A549 treated with AZD9567 at 1 μM for 4 hours (cell line): ENCODE measurements around the gene ANKRD50. TPM values are rescaled to one million over a fixed set of nuclear protein-coding genes. Genes with fewer than 3 reads are reported as not detected.

ENCODE experiments used
- total RNA-seq: library from RNA; stranded (reverse); fragments of 200-300 nt; extraction: Qiagen RNA extraction; gene quantifications from 5 replicates; pipeline ENCODE4 v1.2.3, GENCODE V29; 2022; ENCODE audit not compliant: insufficient read depth

Gene ANKRD50, protein sequence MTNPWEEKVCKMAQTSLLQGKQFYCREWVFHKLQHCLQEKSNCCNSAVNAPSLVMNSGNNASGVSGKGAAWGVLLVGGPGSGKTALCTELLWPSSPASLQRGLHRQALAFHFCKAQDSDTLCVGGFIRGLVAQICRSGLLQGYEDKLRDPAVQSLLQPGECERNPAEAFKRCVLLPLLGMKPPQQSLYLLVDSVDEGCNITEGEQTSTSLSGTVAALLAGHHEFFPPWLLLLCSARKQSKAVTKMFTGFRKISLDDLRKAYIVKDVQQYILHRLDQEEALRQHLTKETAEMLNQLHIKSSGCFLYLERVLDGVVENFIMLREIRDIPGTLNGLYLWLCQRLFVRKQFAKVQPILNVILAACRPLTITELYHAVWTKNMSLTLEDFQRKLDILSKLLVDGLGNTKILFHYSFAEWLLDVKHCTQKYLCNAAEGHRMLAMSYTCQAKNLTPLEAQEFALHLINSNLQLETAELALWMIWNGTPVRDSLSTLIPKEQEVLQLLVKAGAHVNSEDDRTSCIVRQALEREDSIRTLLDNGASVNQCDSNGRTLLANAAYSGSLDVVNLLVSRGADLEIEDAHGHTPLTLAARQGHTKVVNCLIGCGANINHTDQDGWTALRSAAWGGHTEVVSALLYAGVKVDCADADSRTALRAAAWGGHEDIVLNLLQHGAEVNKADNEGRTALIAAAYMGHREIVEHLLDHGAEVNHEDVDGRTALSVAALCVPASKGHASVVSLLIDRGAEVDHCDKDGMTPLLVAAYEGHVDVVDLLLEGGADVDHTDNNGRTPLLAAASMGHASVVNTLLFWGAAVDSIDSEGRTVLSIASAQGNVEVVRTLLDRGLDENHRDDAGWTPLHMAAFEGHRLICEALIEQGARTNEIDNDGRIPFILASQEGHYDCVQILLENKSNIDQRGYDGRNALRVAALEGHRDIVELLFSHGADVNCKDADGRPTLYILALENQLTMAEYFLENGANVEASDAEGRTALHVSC (N-terminal part only)
- total RNA-seq: 4.2 to 7.5 TPM (median 5.7 TPM) in 5 replicates

DNA sequence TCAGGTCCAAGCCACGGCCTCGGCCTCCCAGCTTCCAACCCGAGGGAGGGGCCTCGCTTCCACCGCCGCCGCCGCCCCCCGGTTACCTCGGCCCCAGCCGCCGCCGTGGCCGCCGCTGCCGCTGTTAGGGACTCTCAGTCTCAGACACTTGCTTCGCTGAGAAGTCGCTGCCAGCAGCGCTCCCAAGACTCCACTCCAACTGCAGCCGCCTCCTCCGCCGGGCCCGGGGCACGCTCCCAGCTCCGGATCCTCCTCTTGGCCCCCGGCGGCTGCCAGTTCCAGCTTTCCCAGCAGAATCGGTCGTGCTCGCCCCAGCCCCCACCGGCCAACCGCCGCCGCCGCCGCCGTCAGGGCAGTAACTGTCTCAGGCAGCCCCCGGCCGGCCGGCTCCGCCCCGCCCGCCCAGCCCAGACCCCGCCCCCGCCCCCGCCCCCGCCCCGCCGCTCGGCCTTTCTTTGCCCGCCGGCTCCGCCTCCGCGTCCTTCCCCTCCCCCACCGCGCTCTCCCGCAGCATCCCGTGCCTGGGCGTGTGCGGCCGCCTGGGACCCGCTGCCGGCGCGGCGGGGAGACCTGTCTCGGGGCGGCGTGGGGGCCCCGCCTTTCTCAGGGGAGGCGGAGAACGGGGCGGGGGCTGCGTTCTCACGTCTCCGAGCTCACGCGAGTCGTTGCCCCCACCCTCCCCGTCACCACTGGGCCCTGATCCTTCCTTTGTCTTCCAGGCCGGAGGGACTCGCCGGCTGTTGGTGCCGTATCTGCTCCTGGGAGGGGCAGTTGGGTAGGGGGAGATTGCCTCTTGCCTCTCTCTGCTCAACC is at the start of gene ANKRD50:
Gene ANKRD50 (minus strand): TSS at position 361 of the 813 bp plus-strand sequence. CDS start 2,221 bp downstream, outside the sequence.

